PC-3 (cell line): Measurements from ENCODE around the gene SYT1. TPM values are rescaled to one million over a fixed set of nuclear protein-coding genes. Genes with fewer than 3 reads are reported as not detected.
A peak's percentile ranks its signal among the peaks of the same experiment; 100 is the strongest.

ENCODE experiments used
- ATAC-seq: fragments of 200-7000 bp; cut with Tn5 transposase; 2 replicates; pipeline ENCODE4 v1.9.1; 2020; ENCODE audit warnings: mild to moderate bottlenecking, moderate library complexity
- Bru-seq: library from RNA; stranded (reverse); fragments of 400-500 nt; gene quantifications from one replicate; lab custom pipeline; 2021; lab: Mats Ljungman, UMichigan
- BruChase-seq, 2 experiments: library from RNA; stranded (reverse); fragments of 400-500 nt; gene quantifications; one replicate each; lab custom pipeline; 2021; lab: Mats Ljungman, UMichigan
- BruUV-seq: library from RNA; stranded (reverse); fragments of 400-500 nt; replicated peaks from 2 replicates; lab custom pipeline; 2021; lab: Mats Ljungman, UMichigan
- CTCF ChIA-PET: fragments of 300-600 bp; sonication (Branson Sonifier 250); formaldehyde crosslinking; loops from one replicate; lab custom pipeline; 2022; ENCODE audit warnings: antibody characterized with exemption; lab: Charles Lee
- POLR2A ChIA-PET: fragments of 300-600 bp; sonication (Branson Sonifier 250); formaldehyde crosslinking; loops from one replicate; lab custom pipeline; 2022; ENCODE audit warnings: antibody characterized with exemption; ENCODE audit not compliant: unreplicated experiment; lab: Charles Lee
- DNase-seq: peaks from one replicate; pipeline ENCODE4 v3.0.0-alpha.2; 2015
- H2AFZ ChIP-seq: fragments of 300-600 bp; sonication (generic); 2 replicates; pipeline ENCODE4 v1.6.0; 2016; ENCODE audit warnings: antibody characterized with exemption, low read length
- H3F3A ChIP-seq: fragments of 300-600 bp; sonication (generic); one replicate; pipeline ENCODE4 v1.6.0; 2017; ENCODE audit warnings: antibody characterized with exemption, low read length, control low read depth, mild to moderate bottlenecking; ENCODE audit not compliant: unreplicated experiment
- H3K27ac ChIP-seq: fragments of 300-600 bp; sonication (generic); 2 replicates; pipeline ENCODE4 v1.5.1; 2016; ENCODE audit warnings: mild to moderate bottlenecking, low read length
- H3K27me3 ChIP-seq: fragments of 300-600 bp; sonication (generic); 2 replicates; pipeline ENCODE4 v1.6.1; 2016; ENCODE audit warnings: low read length, mixed read lengths
- H3K36me3 ChIP-seq: fragments of 300-600 bp; sonication (generic); 2 replicates; pipeline ENCODE4 v1.6.1; 2016; ENCODE audit warnings: low read depth, mixed run types, low read length, mixed read lengths
- H3K4me1 ChIP-seq: fragments of 300-600 bp; sonication (generic); 2 replicates; pipeline ENCODE4 v1.5.1; 2016; ENCODE audit warnings: low read length; ENCODE audit not compliant: insufficient read depth
- H3K4me2 ChIP-seq: fragments of 300-600 bp; sonication (generic); 2 replicates; pipeline ENCODE4 v1.6.0; 2016; ENCODE audit warnings: low read length
- H3K4me3 ChIP-seq: fragments of 300-600 bp; sonication (generic); 2 replicates; pipeline ENCODE4 v1.5.1; 2016; ENCODE audit warnings: mild to moderate bottlenecking, low read length, mixed read lengths
- H3K79me2 ChIP-seq: fragments of 300-600 bp; sonication (generic); 2 replicates; pipeline ENCODE4 v1.6.1; 2017; ENCODE audit warnings: low read length, mixed read lengths
- H3K9ac ChIP-seq: fragments of 300-600 bp; sonication (generic); 2 replicates; pipeline ENCODE4 v1.6.0; 2016; ENCODE audit warnings: mild to moderate bottlenecking, low read length
- H3K9me2 ChIP-seq: fragments of 300-600 bp; sonication (generic); replicated peaks from 2 replicates; pipeline ENCODE4 v1.6.1; 2016; ENCODE audit warnings: mixed run types, low read length, mixed read lengths
- H3K9me3 ChIP-seq: fragments of 300-600 bp; sonication (generic); 2 replicates; pipeline ENCODE4 v1.6.1; 2016; ENCODE audit warnings: low read length, mixed read lengths
- H4K20me1 ChIP-seq: fragments of 300-600 bp; sonication (generic); 2 replicates; pipeline ENCODE4 v1.6.1; 2016; ENCODE audit warnings: low read length, mixed read lengths
- EZH2 ChIP-seq: fragments of 300-600 bp; sonication (generic); IDR thresholded peaks from one replicate; pipeline ENCODE4 v1.6.1; 2017; ENCODE audit warnings: antibody characterized with exemption, mild to moderate bottlenecking, low read length; ENCODE audit not compliant: unreplicated experiment
- EZH2phosphoT487 ChIP-seq: fragments of 300-600 bp; sonication (generic); IDR thresholded peaks from 2 replicates; pipeline ENCODE4 v1.6.1; 2018; ENCODE audit warnings: mild to moderate bottlenecking, antibody characterized with exemption, low read length, borderline replicate concordance
- intact Hi-C: fragments of 100-400 bp; cut with micrococcal nuclease; formaldehyde crosslinking; loops from 2 replicates; pipeline ENCODE4 v1.9.0; 2023
- long read RNA-seq: library from polyadenylated mRNA; unstranded; transcript quantifications from one replicate; pipeline ENCODE4 v2.0.0, GENCODE V29; 2021; ENCODE audit not compliant: unreplicated experiment
- total RNA-seq: library from RNA; depleted of rRNA; stranded (reverse); fragments of >200 nt; gene quantifications from 2 replicates; pipeline ENCODE4 v1.2.3, GENCODE V29; 2014; rRNA removed
- TF ChIP-seq, protein P1 (sequence below): fragments of 300-600 bp; sonication (generic); conservative IDR thresholded peaks from 2 replicates; pipeline ENCODE4 v1.5.1; 2017; ENCODE audit warnings: antibody characterized with exemption, low read depth, mild to moderate bottlenecking, low read length

Gene SYT1
- 0.12 and 0.51 TPM in 2 replicates for total RNA-seq
- Bru-seq, nascent RNA, result percentile 65 among the genes with signal in this experiment
- BruChase-seq, experiment 1, labeled RNA remaining after a 6-hour chase, result percentile 50 among the genes with signal in this experiment
- percentile 54 among the genes with signal in this experiment for BruChase-seq, experiment 2, labeled RNA remaining after a 2-hour chase
- long read RNA-seq, full-length matches to known transcripts, result 6 of 17 reads
- long read RNA-seq, partial matches to known transcripts, result 4 of 17 reads
- long read RNA-seq, other reads (novel, unspliced or antisense), result 7 of 17 reads

GRCh38 chr12:78864403-78864869 lies at the start of gene SYT1:
Gene SYT1 (plus strand): TSS chr12:78864774.
- no peaks in the 10 kb centered on the region for H3K36me3 ChIP-seq
- H3K4me1 ChIP-seq, result no peaks in the 10 kb centered on the region
- ChIA-PET POLR2A (interaction anchor here (0.6 kb wide), 6 partner anchors 11 to 658 kb away, joined by 3 to 7 read pairs (median 4); no protein-coding TSS in a partner anchor), CTCF (interaction anchor here (0.5 to 1.7 kb wide), 5 partner anchors 65 to 472 kb away, joined by 3 to 10 read pairs (median 5); no protein-coding TSS in a partner anchor)
- intact Hi-C loops, result loop anchor here (2.0 to 10.0 kb wide), 6 partner anchors 160 to 684 kb away; no protein-coding TSS in a partner anchor
- TF ChIP-seq EZH2phosphoT487 (no peak), EZH2 (no peak)
- TF ChIP-seq, protein P1, sequence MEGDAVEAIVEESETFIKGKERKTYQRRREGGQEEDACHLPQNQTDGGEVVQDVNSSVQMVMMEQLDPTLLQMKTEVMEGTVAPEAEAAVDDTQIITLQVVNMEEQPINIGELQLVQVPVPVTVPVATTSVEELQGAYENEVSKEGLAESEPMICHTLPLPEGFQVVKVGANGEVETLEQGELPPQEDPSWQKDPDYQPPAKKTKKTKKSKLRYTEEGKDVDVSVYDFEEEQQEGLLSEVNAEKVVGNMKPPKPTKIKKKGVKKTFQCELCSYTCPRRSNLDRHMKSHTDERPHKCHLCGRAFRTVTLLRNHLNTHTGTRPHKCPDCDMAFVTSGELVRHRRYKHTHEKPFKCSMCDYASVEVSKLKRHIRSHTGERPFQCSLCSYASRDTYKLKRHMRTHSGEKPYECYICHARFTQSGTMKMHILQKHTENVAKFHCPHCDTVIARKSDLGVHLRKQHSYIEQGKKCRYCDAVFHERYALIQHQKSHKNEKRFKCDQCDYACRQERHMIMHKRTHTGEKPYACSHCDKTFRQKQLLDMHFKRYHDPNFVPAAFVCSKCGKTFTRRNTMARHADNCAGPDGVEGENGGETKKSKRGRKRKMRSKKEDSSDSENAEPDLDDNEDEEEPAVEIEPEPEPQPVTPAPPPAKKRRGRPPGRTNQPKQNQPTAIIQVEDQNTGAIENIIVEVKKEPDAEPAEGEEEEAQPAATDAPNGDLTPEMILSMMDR, result no peak
- BruUV-seq, result no TSS peak
- H3K4me2 ChIP-seq, result peak within 1 kb of the TSS; percentile 92
- H3F3A ChIP-seq, result no peaks in the 10 kb centered on the region
- DNase-seq (peak; percentile 76), ATAC-seq (peak; percentile 88)
- peak within 1 kb of the TSS; percentile 31 for H3K9ac ChIP-seq
- H3K79me2 ChIP-seq, result no peaks in the 10 kb centered on the region
- H3K9me2 ChIP-seq, result no peaks in the 10 kb centered on the region
- no peaks in the 10 kb centered on the region for H4K20me1 ChIP-seq
- H3K4me3 ChIP-seq, result peak within 1 kb of the TSS; percentile 79
- peak within 1 kb of the TSS; percentile 94 for H2AFZ ChIP-seq
- H3K9me3 ChIP-seq, result no peaks in the 10 kb centered on the region
- H3K27me3 ChIP-seq, result peaks cover 6% of the 10 kb centered on the region
- no peak within 1 kb of the TSS for H3K27ac ChIP-seq

- Histone ChIP-seq H3K4me1 (no peaks in the 10 kb centered on the region), H3K9ac (no peak overlapping the region), H3K79me2 (no peaks in the 10 kb centered on the region), H3K36me3 (no peaks in the 10 kb centered on the region), H3K4me3 (no peak overlapping the region), H3K9me3 (no peaks in the 10 kb centered on the region), H2AFZ (no peak overlapping the region), H3F3A (no peaks in the 10 kb centered on the region), H3K9me2 (no peaks in the 10 kb centered on the region), H3K27me3 (no peaks in the 10 kb centered on the region), H4K20me1 (no peaks in the 10 kb centered on the region), H3K27ac (no peak overlapping the region), H3K4me2 (no peak overlapping the region)
- ChIA-PET CTCF (interaction anchor here (0.6 kb wide), 1 partner anchor 266 kb away, joined by 3 read pairs; no protein-coding TSS in a partner anchor), POLR2A (no interaction called here)
- peak; percentile 20 for DNase-seq
- intact Hi-C loops, result no loop called here
- ATAC-seq, result no peak
- BruUV-seq, result no TSS peak
- TF ChIP-seq EZH2 (no peak), EZH2phosphoT487 (no peak)
- TF ChIP-seq, protein P1, result no peak
Measured at GRCh38 chr12:78818487-78818886, 46.1 kb upstream of the SYT1 start.

- CTCF ChIA-PET, result no interaction called here
- Histone ChIP-seq H3K9me3 (no peaks in the 10 kb centered on the region), H3K36me3 (no peaks in the 10 kb centered on the region), H3K27ac (no peak overlapping the region), H3K79me2 (no peaks in the 10 kb centered on the region), H3K4me1 (no peaks in the 10 kb centered on the region), H3F3A (no peaks in the 10 kb centered on the region), H3K9me2 (no peaks in the 10 kb centered on the region), H3K4me2 (no peak overlapping the region), H3K27me3 (no peaks in the 10 kb centered on the region), H3K4me3 (no peak overlapping the region), H2AFZ (no peak overlapping the region), H3K9ac (no peak overlapping the region), H4K20me1 (no peaks in the 10 kb centered on the region)
- intact Hi-C loops, result no loop called here
- ATAC-seq (no peak), DNase-seq (no peak)
- no peak for TF ChIP-seq EZH2phosphoT487
- TF ChIP-seq, protein P1, result no peak
- TF ChIP-seq EZH2, result no peak
- POLR2A ChIA-PET, result no interaction called here
- BruUV-seq, result no TSS peak
Measured at GRCh38 chr12:78820946-78821345, 43.6 kb upstream of the SYT1 start.
